Osteocyte (in vitro differentiated cells): Measurements from ENCODE around the gene BBOX1. TPM values are rescaled to one million over a fixed set of nuclear protein-coding genes. Genes with fewer than 3 reads are reported as not detected.

ENCODE experiments used
- DNase-seq: peaks from one replicate; pipeline ENCODE4 v3.0.0; 2021; ENCODE audit warnings: mixed read lengths; ENCODE audit not compliant: unreplicated experiment; ENCODE audit errors: extremely low spot score
- H3K27ac Mint-ChIP-seq: one replicate; pipeline ENCODE4 v1.8.0; 2021; ENCODE audit warnings: mild to moderate bottlenecking, mixed read lengths; ENCODE audit not compliant: unreplicated experiment
- H3K27me3 Mint-ChIP-seq: one replicate; pipeline ENCODE4 v1.8.0; 2021; ENCODE audit warnings: mixed read lengths; ENCODE audit not compliant: unreplicated experiment
- H3K36me3 Mint-ChIP-seq: one replicate; pipeline ENCODE4 v1.8.0; 2021; ENCODE audit warnings: mixed read lengths; ENCODE audit not compliant: unreplicated experiment
- H3K4me1 Mint-ChIP-seq: one replicate; pipeline ENCODE4 v1.8.0; 2021; ENCODE audit warnings: mixed read lengths; ENCODE audit not compliant: unreplicated experiment
- H3K4me3 Mint-ChIP-seq: one replicate; pipeline ENCODE4 v1.8.0; 2021; ENCODE audit warnings: mild to moderate bottlenecking, moderate library complexity, mixed read lengths; ENCODE audit not compliant: unreplicated experiment
- H3K9me3 Mint-ChIP-seq: one replicate; pipeline ENCODE4 v1.8.0; 2021; ENCODE audit warnings: mixed read lengths; ENCODE audit not compliant: unreplicated experiment
- total RNA-seq: library from RNA; stranded (reverse); gene quantifications from 2 replicates; pipeline ENCODE4 v1.2.1, GENCODE V29; 2021
- TF ChIP-seq, protein P1 (sequence below): fragments of 200-600 bp; sonication (generic); IDR thresholded peaks from 2 replicates; pipeline ENCODE4 v1.5.0; 2021; ENCODE audit warnings: antibody characterized with exemption, mild to moderate bottlenecking, moderate library complexity

Gene BBOX1
- total RNA-seq, 1 donor from 2014 or later = 2.6 TPM

DNA sequence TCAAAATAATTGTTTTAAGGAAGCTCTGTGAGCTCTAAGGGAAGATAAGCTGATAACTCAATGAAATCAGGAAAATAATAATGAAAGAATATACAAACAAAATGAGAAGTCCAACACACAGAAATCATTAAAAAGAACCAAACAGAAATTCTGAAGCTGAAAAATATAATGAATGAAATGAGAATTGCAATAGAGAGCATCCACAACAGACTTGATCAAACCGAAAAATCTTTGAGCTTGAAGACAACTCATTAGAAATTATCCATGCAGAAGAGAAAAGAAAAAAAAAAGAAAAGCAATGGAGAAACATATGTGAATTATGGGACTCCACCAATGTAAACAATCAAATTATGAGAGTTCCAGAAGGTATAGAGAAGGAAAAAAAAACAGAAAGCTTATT lies 101.0 kb downstream of the BBOX1 start:
- H3K9me3 Mint-ChIP-seq = peaks cover 21% of the 10 kb centered on the region
- H3K27me3 Mint-ChIP-seq = peaks cover 2% of the 10 kb centered on the region
- peaks cover 23% of the 10 kb centered on the region for H3K36me3 Mint-ChIP-seq
- no peak for DNase-seq
- TF ChIP-seq, protein P1, sequence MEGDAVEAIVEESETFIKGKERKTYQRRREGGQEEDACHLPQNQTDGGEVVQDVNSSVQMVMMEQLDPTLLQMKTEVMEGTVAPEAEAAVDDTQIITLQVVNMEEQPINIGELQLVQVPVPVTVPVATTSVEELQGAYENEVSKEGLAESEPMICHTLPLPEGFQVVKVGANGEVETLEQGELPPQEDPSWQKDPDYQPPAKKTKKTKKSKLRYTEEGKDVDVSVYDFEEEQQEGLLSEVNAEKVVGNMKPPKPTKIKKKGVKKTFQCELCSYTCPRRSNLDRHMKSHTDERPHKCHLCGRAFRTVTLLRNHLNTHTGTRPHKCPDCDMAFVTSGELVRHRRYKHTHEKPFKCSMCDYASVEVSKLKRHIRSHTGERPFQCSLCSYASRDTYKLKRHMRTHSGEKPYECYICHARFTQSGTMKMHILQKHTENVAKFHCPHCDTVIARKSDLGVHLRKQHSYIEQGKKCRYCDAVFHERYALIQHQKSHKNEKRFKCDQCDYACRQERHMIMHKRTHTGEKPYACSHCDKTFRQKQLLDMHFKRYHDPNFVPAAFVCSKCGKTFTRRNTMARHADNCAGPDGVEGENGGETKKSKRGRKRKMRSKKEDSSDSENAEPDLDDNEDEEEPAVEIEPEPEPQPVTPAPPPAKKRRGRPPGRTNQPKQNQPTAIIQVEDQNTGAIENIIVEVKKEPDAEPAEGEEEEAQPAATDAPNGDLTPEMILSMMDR = no peak
- no peak overlapping the region for H3K4me3 Mint-ChIP-seq
- peaks cover 28% of the 10 kb centered on the region for H3K4me1 Mint-ChIP-seq
- H3K27ac Mint-ChIP-seq = no peak overlapping the region

DNA sequence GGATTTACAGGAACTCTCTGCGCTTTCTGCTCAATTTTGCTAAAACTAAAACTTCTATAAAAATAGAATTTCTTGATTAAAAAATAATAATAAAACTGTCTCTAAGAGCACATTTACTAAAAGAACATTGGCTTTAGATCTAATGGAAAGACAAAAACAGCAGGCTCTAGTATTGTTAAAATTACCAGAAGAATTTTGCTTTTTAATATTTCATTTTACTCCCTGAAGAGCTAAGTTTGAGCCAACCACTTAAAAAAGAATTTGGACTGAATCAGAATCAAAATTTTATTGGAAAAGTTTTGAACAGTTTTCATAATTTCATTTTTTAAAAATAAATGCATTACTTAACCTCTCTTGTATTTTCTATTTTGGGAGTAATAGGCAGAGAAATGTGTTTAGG lies 107.3 kb downstream of the BBOX1 start:
- Mint-ChIP-seq H3K36me3 (peaks cover 11% of the 10 kb centered on the region), H3K9me3 (no peaks in the 10 kb centered on the region), H3K4me3 (no peak overlapping the region), H3K27me3 (peaks cover 12% of the 10 kb centered on the region), H3K27ac (no peak overlapping the region), H3K4me1 (peaks cover 4% of the 10 kb centered on the region)
- TF ChIP-seq, protein P1 = no peak
- DNase-seq = no peak

DNA sequence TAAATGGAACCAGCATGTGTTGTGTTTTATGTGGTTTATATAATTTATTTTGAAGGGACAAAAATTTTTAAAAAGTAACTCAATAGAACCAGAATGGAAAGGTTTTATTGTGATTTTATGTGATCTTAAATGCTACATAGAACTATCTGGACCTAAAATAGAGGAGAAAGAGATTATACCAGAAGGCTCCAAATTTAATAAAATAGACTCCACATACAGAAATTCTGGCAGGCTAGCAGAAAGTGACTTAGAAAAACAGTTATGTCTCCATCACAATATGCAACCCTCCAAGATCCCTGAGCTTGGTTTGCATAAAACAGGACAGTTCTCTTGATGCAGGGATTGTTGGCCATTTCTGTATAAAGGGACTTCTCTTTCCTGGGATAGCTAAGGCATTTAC lies 107.9 kb downstream of the BBOX1 start:
- H3K27ac Mint-ChIP-seq = no peak overlapping the region
- no peak overlapping the region for H3K4me3 Mint-ChIP-seq
- no peak for DNase-seq
- no peaks in the 10 kb centered on the region for H3K9me3 Mint-ChIP-seq
- peaks cover 12% of the 10 kb centered on the region for H3K27me3 Mint-ChIP-seq
- TF ChIP-seq, protein P1 = no peak
- H3K4me1 Mint-ChIP-seq = peaks cover 4% of the 10 kb centered on the region
- H3K36me3 Mint-ChIP-seq = peaks cover 11% of the 10 kb centered on the region

DNA sequence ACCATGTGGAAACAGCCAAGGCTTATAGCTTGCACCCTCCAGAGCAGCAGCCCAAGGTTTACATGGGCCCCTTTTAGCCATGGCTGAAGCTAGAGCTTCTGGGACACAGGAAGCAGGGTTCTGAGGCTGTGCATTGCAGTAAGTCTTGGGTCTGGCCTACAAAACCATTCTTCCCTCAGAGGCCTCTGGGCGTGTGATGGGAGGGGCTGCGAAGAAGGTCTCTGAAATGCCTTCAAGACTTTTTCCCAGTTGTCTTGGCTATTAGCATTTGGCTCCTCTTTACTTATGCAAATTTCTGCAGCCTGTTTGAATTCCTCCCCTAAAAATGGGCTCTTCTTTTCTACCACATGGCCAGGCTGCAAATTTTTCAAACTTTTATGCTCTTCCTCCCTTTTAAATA lies 109.5 kb downstream of the BBOX1 start:
- Mint-ChIP-seq H3K4me3 (no peak overlapping the region), H3K36me3 (peaks cover 3% of the 10 kb centered on the region), H3K27ac (no peak overlapping the region), H3K4me1 (no peaks in the 10 kb centered on the region), H3K9me3 (no peaks in the 10 kb centered on the region), H3K27me3 (peaks cover 11% of the 10 kb centered on the region)
- DNase-seq = no peak
- TF ChIP-seq, protein P1 = no peak

DNA sequence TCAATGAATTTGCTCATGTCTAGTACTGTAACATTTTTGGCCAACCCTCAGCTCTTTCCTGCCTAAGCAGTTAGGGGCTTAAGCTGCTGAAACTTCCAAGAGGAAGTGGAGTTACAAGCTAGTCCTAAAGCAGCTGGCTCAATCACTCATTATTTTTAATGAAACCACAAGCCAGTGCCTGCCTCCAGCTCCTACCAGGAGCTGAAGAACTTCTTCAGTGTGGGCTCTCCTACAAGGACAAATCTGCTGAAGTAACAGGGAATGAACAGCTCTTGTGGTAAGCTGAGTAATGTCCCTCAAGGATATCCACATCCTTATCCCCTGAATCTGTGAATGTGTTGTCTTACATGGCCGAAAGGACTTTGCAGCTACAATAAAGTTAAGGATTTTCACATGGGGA lies 112.5 kb downstream of the BBOX1 start:
- DNase-seq = no peak
- Mint-ChIP-seq H3K9me3 (peaks cover 3% of the 10 kb centered on the region), H3K36me3 (no peaks in the 10 kb centered on the region), H3K4me3 (no peak overlapping the region), H3K27ac (no peak overlapping the region), H3K4me1 (no peaks in the 10 kb centered on the region), H3K27me3 (peaks cover 5% of the 10 kb centered on the region)
- TF ChIP-seq, protein P1 = no peak
